Testis (tissue), 3 donors: ENCODE measurements around the gene WDR49. TPM values are rescaled to one million over a fixed set of nuclear protein-coding genes. Genes with fewer than 3 reads are reported as not detected.

Source experiments
- DNase-seq: peaks from one replicate; pipeline ENCODE4 v3.0.0-alpha.2; 2019
- H3K27ac ChIP-seq, 2 donors: fragments of 200-600 bp; sonication (generic); one replicate each; pipeline ENCODE4 v1.5.1; 2019
- H3K27me3 ChIP-seq: fragments of 200-600 bp; sonication (generic); one replicate; pipeline ENCODE4 v1.5.1; 2019
- H3K36me3 ChIP-seq: fragments of 200-600 bp; sonication (generic); one replicate; pipeline ENCODE4 v1.5.1; 2017; ENCODE audit warnings: low read depth; ENCODE audit errors: missing control alignments
- H3K4me1 ChIP-seq: fragments of 200-600 bp; sonication (generic); one replicate; pipeline ENCODE4 v1.5.1; 2019
- H3K4me3 ChIP-seq, 2 donors: fragments of 200-600 bp; sonication (generic); one replicate each; pipeline ENCODE4 v1.5.1; 2017 to 2019
- H3K9me3 ChIP-seq: fragments of 200-600 bp; sonication (generic); one replicate; pipeline ENCODE4 v1.5.1; 2017
- POLR2A ChIP-seq: fragments of 450-650 bp; IDR thresholded peaks from one replicate; pipeline ENCODE4 v1.6.1; 2017; ENCODE audit warnings: antibody characterized with exemption, mild to moderate bottlenecking, moderate library complexity
- WGBS, 2 donors: methylation state at CpG; one replicate each; pipeline ENCODE4 v1.1.5; 2018; 5-methylcytosine and 5-hydroxymethylcytosine counted together
- intact Hi-C: fragments of 100-400 bp; cut with DNase I; formaldehyde crosslinking; loops from one replicate; pipeline ENCODE4 v1.15.1; 2023; ENCODE audit warnings: low total_unique reads
- polyA plus RNA-seq: library from polyadenylated mRNA; stranded (reverse); fragments of 350-450 nt; fragmentation: Illumina TruSeq; extraction: RNeasy Lipid Tissue Mini Kit (QIAGEN cat#74804); gene quantifications from one replicate; pipeline ENCODE4 v1.2.3, GENCODE V29; 2014; ENCODE audit warnings: low read depth, low replicate concordance; ENCODE audit not compliant: insufficient read depth
- total RNA-seq, 2 donors: library from RNA; depleted of rRNA; stranded (reverse); fragments of >200 nt; gene quantifications; one replicate each; pipeline ENCODE4 v1.2.3, GENCODE V29; 2016
- TF ChIP-seq, protein P1 (sequence below), 3 experiments: fragments of 450-650 bp in 2 of 3; fragments of 200-600 bp in 1 of 3; sonication (generic) in 1 of 3; IDR thresholded peaks; one replicate each; pipeline ENCODE4 v1.5.1; 2016 to 2019; ENCODE audit warnings: antibody characterized with exemption in 3 of 3, mild to moderate bottlenecking in 2 of 3, moderate library complexity in 1 of 3

Gene WDR49
- total and polyA plus RNA-seq, 3 donors from 2014 or later, result 0.55 to 0.93 (median 0.83) TPM

DNA sequence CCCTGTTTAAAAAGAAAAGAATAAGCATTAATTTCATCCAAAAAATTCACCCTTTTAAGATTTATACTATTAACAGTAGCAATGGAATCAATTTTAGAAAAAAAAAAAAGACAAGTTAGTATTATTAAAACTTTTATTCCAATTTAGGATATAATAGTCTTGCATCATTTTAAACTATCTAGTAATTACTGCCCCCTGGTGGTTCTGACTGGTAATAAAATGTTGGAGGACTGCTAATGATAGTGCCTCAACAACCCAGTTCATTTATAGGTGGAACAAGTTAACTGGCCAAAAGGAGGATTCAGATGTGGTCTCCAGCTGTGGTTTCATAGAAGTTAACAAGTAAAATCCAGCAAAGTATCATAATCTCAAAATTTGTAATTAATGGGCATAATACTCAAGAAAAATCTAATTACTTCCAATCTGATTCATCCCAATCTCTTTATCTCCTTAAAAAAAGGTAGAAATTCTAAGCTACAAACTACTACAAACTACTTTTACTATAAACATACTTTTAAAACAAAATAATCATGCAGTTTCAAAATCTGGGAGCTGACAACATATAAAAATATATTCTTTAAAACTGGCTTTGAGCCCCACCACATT is 30.7 kb upstream of the WDR49 start:
- intact Hi-C loops, result no loop called here
- H3K27ac ChIP-seq, result no peak overlapping the region
- no peaks in the 10 kb centered on the region for H3K4me1 ChIP-seq
- H3K27me3 ChIP-seq, result no peaks in the 10 kb centered on the region
- no peaks in the 10 kb centered on the region for H3K9me3 ChIP-seq
- H3K36me3 ChIP-seq, result no peaks in the 10 kb centered on the region
- no peak for TF ChIP-seq POLR2A
- TF ChIP-seq, protein P1, sequence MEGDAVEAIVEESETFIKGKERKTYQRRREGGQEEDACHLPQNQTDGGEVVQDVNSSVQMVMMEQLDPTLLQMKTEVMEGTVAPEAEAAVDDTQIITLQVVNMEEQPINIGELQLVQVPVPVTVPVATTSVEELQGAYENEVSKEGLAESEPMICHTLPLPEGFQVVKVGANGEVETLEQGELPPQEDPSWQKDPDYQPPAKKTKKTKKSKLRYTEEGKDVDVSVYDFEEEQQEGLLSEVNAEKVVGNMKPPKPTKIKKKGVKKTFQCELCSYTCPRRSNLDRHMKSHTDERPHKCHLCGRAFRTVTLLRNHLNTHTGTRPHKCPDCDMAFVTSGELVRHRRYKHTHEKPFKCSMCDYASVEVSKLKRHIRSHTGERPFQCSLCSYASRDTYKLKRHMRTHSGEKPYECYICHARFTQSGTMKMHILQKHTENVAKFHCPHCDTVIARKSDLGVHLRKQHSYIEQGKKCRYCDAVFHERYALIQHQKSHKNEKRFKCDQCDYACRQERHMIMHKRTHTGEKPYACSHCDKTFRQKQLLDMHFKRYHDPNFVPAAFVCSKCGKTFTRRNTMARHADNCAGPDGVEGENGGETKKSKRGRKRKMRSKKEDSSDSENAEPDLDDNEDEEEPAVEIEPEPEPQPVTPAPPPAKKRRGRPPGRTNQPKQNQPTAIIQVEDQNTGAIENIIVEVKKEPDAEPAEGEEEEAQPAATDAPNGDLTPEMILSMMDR (IDR thresholded peaks at IDR 0.05), result peak; percentile 59 to 95 (median 60)
- no peak overlapping the region for H3K4me3 ChIP-seq
- DNase-seq, result peak; percentile 79

DNA sequence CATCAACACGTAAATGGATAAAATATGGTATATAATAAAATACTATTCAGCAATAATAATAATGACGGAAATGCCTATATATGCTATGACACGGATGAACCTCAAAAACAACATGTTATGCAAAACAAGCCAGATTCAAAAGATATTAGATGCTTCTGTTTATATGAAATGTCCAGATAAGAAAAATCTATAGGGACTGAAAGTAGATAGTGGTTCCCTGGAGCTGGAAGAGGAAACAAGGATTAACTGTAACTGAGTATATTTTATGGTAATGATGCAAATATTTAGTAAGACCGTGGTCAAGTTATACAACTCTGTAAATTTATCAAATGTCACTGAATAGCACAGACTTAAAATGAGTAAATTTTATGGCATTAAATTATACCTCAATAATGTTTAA is 25.8 kb upstream of the WDR49 start:
- DNase-seq, result no peak
- intact Hi-C loops, result no loop called here
- H3K4me1 ChIP-seq, result no peaks in the 10 kb centered on the region
- H3K27me3 ChIP-seq, result no peaks in the 10 kb centered on the region
- no peak overlapping the region for H3K27ac ChIP-seq
- H3K9me3 ChIP-seq, result no peaks in the 10 kb centered on the region
- no peak overlapping the region for H3K4me3 ChIP-seq
- H3K36me3 ChIP-seq, result peaks cover 5% of the 10 kb centered on the region
- WGBS, 2 donors, result 94 to 97% methylated on average over 4 of the region's 4 CpGs
- TF ChIP-seq, protein P1 (IDR thresholded peaks at IDR 0.05), result no peak
- no peak for TF ChIP-seq POLR2A

DNA sequence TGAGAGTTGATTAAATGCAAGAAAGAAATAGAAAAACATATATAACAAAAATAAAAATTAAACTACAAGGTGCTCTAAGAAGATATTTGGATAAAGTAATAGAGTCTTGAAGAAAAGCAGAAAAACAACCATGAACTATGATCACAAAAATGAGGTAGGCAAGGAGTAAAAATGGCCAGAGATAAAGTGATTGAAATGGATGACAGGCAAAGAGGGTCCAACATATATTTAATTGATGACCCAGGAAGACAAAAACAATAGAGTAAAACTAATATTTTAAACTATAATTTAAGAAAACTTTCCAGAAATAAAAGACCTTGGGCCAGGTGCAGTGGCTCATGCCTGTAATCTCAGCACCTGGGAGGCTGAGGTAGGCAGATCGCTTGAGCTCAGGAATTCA is 22.1 kb upstream of the WDR49 start:
- Histone ChIP-seq H3K9me3 (no peaks in the 10 kb centered on the region), H3K4me3 (no peak overlapping the region), H3K36me3 (peaks cover 5% of the 10 kb centered on the region), H3K27ac (no peak overlapping the region), H3K4me1 (no peaks in the 10 kb centered on the region), H3K27me3 (no peaks in the 10 kb centered on the region)
- WGBS, 2 donors, result 83 to 100% methylated on average over 1 of the region's 1 CpG
- TF ChIP-seq, protein P1 (IDR thresholded peaks at IDR 0.05), result no peak
- no peak for TF ChIP-seq POLR2A
- no peak for DNase-seq
- intact Hi-C loops, result no loop called here

DNA sequence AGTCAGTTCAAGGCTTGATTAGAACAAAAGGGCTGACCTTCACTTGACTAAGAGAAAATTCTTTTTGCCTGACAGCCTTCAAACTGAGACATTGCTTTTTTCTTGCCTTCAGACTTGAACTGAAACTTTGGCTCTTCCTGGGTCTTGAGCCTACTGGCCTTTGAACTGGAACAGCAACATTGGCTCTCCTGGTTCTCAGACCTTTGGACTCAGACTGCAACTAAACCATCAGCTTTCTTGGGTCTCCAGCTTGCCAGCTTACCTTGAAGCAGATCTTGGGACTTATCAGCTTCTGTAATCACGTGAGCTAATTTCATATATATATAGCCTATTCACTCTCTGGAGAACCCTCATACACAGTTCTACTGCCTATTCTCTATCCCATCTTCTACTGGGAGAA is 19.5 kb upstream of the WDR49 start:
- peaks cover 5% of the 10 kb centered on the region for H3K36me3 ChIP-seq
- no peak overlapping the region for H3K4me3 ChIP-seq
- H3K4me1 ChIP-seq, result no peaks in the 10 kb centered on the region
- DNase-seq, result no peak
- no peaks in the 10 kb centered on the region for H3K9me3 ChIP-seq
- intact Hi-C loops, result no loop called here
- no peaks in the 10 kb centered on the region for H3K27me3 ChIP-seq
- TF ChIP-seq, protein P1 (IDR thresholded peaks at IDR 0.05), result no peak
- no peak for TF ChIP-seq POLR2A
- H3K27ac ChIP-seq, result no peak overlapping the region
- 92 to 100% methylated on average over 1 of the region's 1 CpG for WGBS, 2 donors

DNA sequence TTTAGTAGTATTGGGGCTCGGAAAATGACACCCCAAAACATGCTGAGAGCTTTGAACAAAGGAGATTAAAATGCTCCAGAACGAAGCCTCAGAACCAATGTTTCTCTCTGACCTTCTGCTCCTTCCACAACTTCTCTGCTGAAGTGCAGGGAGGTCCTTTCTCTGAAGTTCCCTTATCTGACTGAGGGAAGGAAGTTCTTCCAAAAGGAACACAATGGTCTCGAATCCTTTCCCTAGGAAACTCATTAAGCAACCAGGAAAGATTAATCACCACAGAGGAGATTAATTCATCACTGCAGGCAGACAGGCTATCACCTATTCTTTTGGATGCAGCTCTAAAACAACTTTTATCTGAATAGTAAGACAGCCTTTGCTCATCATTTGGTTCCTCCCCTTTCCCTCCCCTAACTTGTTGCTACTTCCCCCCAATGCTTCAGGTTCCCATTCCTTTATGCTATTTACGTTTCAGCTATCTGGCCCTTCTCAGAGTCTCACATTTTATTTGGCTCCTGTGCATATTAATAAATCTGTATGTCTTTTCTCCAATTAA is 18.2 kb upstream of the WDR49 start:
- no peaks in the 10 kb centered on the region for H3K27me3 ChIP-seq
- no peak for TF ChIP-seq POLR2A
- TF ChIP-seq, protein P1 (IDR thresholded peaks at IDR 0.05), result no peak
- intact Hi-C loops, result no loop called here
- H3K27ac ChIP-seq, result no peak overlapping the region
- WGBS, 2 donors, result 52 to 55% methylated on average over 4 of the region's 4 CpGs
- DNase-seq, result no peak
- peaks cover 5% of the 10 kb centered on the region for H3K36me3 ChIP-seq
- no peaks in the 10 kb centered on the region for H3K9me3 ChIP-seq
- H3K4me3 ChIP-seq, result no peak overlapping the region
- no peaks in the 10 kb centered on the region for H3K4me1 ChIP-seq
